Pancreas (tissue), 10 donors: ENCODE results near the gene TRAPPC6A. TPM values are rescaled to one million over a fixed set of nuclear protein-coding genes. Genes with fewer than 3 reads are reported as not detected.

Source experiments
- ATAC-seq, 4 donors: fragments of 200-7000 bp; cut with Tn5 transposase; one replicate each; pipeline versions ENCODE4 v1.8.0 to v1.9.1; 2020; ENCODE audit warnings: mild to moderate bottlenecking in 4 of 4, moderate library complexity in 4 of 4
- DNase-seq, 6 donors: peaks; one replicate each; pipeline ENCODE4 v3.0.0-alpha.2; 2020
- FAIRE-seq: peaks from 2 replicates; lab custom pipeline; 2012; peaks lifted over from hg19 to GRCh38; lab: Jason Lieb, UNC
- H3K27ac ChIP-seq, 4 donors: fragments of 200-600 bp; sonication (generic); 1 replicate in 3 of 4; 2 replicates in 1 of 4; pipeline versions ENCODE4 v1.5.0 to v1.8.0; 2020
- H3K27me3 ChIP-seq, 4 donors: fragments of 200-600 bp; one replicate each; pipeline ENCODE4 v1.8.0; 2021
- H3K36me3 ChIP-seq, 3 donors: fragments of 200-600 bp; sonication (generic) in 1 of 3; one replicate each; pipeline versions ENCODE4 v1.5.0 to v1.8.0; 2020 to 2021
- H3K4me1 ChIP-seq, 3 donors: fragments of 200-600 bp; one replicate each; pipeline ENCODE4 v1.8.0; 2021
- H3K4me3 ChIP-seq, 4 donors: fragments of 200-600 bp; sonication (generic) in 2 of 4; one replicate each; pipeline versions ENCODE4 v1.5.0 to v1.8.0; 2020 to 2021
- H3K9me3 ChIP-seq, 4 donors: fragments of 200-600 bp; one replicate each; pipeline ENCODE4 v1.8.0; 2021
- whole genome bisulfite sequencing, 2 donors: extraction: QIAGEN DNeasy Blood & Tissue Kit; methylation state at CpG; one replicate each; pipeline ENCODE4 v1.1.7; 2013; 5-methylcytosine and 5-hydroxymethylcytosine counted together
- intact Hi-C, 3 donors: fragments of 100-400 bp; cut with DNase I; formaldehyde crosslinking; loops; one replicate each; pipeline versions ENCODE4 v1.11.1 to v1.14.2; 2022
- polyA plus RNA-seq, 2 donors: library from polyadenylated mRNA; stranded (reverse); fragments of 200-250 nt; gene quantifications; one replicate each; pipeline ENCODE4 v1.2.3, GENCODE V29; 2013
- total RNA-seq, 6 donors: library from RNA; stranded (reverse); fragmentation: NEBNext Ultra II Directional in 4 of 6; extraction: Animal tissue kit (Norgen Biotek cat#: 25700) in 4 of 6; gene quantifications; one replicate each; pipeline versions ENCODE4 v1.2.1 to v1.2.4, GENCODE V29; 2021 to 2023
- TF ChIP-seq, protein P1 (sequence below), 4 donors: fragments of 200-600 bp; sonication (generic) in 3 of 4; IDR thresholded peaks; one replicate each; pipeline versions ENCODE4 v1.5.0 to v1.8.0; 2021; ENCODE audit warnings: antibody characterized with exemption in 4 of 4
- donor health status: healthy with polysubstance abuse.
- donor health status: DM: no; HTN: no; CAD: no; lungs with moderate emphysema.
- donor health status: DM: no; HTN: no; CAD: no.
- donor health status: control.
- donor health status: control.
- donor health status: Bipolar disorder and iron deficiency.
- donor health status: DM: yes; HTN: yes; CAD: no.
- donor health status: DM: no; HTN: no; CAD: no.
- donor health status: DM: no; HTN: no; CAD: no.
- donor health status: DM: yes; HTN: yes; CAD: no.

The TRAPPC6A gene
- total RNA-seq (10 to 100 TPM in 5 of 6 donors, 1 to 10 TPM in 1; 9.7 to 18.9 (median 12.8) TPM), polyA plus RNA-seq (10 to 100 TPM; 19.3 to 37.9 TPM)

GRCh38 chr19:45177817-45178261 lies at the start of gene TRAPPC6A:
TSS of gene TRAPPC6A (minus strand) at chr19:45178237. CDS start at chr19:45178218, 19 bp downstream.
- H3K4me3 ChIP-seq, result peak within 1 kb of the TSS; percentile 58 to 90 (median 68)
- DNase-seq (no peak), FAIRE-seq (no peak), ATAC-seq (peak; percentile 0 to 5 (median 2))
- H3K36me3 ChIP-seq, result no peaks in the 10 kb centered on the region
- peak within 1 kb of the TSS; percentile 75 to 88 (median 83) for H3K27ac ChIP-seq
- WGBS, 2 donors, result 1% methylated on average over 31 to 36 of the region's 36 CpGs
- H3K4me1 ChIP-seq, result peaks cover 5 to 16% (median 15%) of the 10 kb centered on the region in 3 donors
- TF ChIP-seq, protein P1, sequence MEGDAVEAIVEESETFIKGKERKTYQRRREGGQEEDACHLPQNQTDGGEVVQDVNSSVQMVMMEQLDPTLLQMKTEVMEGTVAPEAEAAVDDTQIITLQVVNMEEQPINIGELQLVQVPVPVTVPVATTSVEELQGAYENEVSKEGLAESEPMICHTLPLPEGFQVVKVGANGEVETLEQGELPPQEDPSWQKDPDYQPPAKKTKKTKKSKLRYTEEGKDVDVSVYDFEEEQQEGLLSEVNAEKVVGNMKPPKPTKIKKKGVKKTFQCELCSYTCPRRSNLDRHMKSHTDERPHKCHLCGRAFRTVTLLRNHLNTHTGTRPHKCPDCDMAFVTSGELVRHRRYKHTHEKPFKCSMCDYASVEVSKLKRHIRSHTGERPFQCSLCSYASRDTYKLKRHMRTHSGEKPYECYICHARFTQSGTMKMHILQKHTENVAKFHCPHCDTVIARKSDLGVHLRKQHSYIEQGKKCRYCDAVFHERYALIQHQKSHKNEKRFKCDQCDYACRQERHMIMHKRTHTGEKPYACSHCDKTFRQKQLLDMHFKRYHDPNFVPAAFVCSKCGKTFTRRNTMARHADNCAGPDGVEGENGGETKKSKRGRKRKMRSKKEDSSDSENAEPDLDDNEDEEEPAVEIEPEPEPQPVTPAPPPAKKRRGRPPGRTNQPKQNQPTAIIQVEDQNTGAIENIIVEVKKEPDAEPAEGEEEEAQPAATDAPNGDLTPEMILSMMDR (IDR thresholded peaks at IDR 0.05), result no peak
- no peaks in the 10 kb centered on the region for H3K27me3 ChIP-seq
- intact Hi-C loops, result no loop called here
- H3K9me3 ChIP-seq, result no peaks in the 10 kb centered on the region

DNA sequence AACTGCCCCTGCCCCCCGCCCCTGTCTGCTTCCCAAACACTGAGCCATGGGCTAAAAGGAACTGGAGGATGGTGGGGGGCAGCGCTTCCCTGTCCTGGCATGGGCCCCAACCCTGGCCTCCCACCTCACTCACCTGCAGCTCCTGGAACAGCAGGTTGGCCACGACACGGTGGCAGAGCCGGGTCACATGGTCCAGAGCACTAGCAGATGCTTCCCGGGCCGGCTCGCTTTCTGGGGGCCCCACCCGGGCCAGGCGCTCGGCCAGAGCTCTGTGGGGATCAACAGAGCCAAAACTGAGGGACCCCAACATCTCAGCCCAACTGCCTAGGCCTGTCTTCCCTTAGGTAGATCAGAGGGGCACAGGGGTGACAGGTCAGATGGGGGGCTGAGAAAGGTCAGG lies 46.6 kb upstream of the TRAPPC6A start:
- Histone ChIP-seq H3K4me3 (no peak overlapping the region), H3K27ac (no peak overlapping the region), H3K36me3 (no peaks in the 10 kb centered on the region), H3K27me3 (no peaks in the 10 kb centered on the region), H3K9me3 (no peaks in the 10 kb centered on the region), H3K4me1 (no peaks in the 10 kb centered on the region)
- WGBS, 2 donors, result 40 to 48% methylated on average over 10 to 11 of the region's 11 CpGs
- no peak for ATAC-seq
- intact Hi-C loops, result no loop called here
- TF ChIP-seq, protein P1 (IDR thresholded peaks at IDR 0.05), result no peak
- no peak for DNase-seq
- no peak for FAIRE-seq

DNA sequence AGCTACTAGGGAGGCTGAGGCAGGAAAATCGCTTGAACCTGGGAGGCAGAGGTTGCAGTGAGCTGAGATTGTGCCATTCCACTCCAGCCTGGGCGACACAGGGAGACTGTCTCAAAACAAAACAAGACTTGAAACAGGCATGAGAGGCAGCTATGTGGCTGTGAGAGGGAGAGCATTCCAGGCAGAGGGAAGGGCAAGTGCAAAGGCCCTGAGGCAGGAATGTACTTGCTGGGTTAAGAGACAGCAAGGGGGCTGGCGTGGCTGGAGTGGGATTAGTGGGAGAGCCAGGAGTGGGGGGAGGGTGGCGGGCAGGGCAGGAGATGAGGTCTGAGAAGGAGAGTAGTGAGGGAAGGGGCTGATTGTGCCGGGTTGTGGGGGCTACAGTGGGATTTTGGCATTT lies 45.8 kb upstream of the TRAPPC6A start:
- WGBS, 2 donors, result 86 to 92% methylated on average over 5 of the region's 5 CpGs
- intact Hi-C loops, result no loop called here
- ATAC-seq (no peak), FAIRE-seq (no peak), DNase-seq (no peak)
- Histone ChIP-seq H3K27ac (no peak overlapping the region), H3K4me1 (no peaks in the 10 kb centered on the region), H3K36me3 (no peaks in the 10 kb centered on the region), H3K27me3 (no peaks in the 10 kb centered on the region), H3K4me3 (no peak overlapping the region), H3K9me3 (no peaks in the 10 kb centered on the region)
- TF ChIP-seq, protein P1 (IDR thresholded peaks at IDR 0.05), result no peak

GRCh38 chr19:45222724-45223123 lies 44.7 kb upstream of the TRAPPC6A start:
- 71 to 77% methylated on average over 6 of the region's 6 CpGs for WGBS, 2 donors

More at GRCh38 chr19:45222724-45223123, 44.7 kb upstream of the TRAPPC6A start:
- TF ChIP-seq, protein P1 (IDR thresholded peaks at IDR 0.05), result no peak
- Histone ChIP-seq H3K4me3 (no peak overlapping the region), H3K27me3 (no peaks in the 10 kb centered on the region), H3K36me3 (no peaks in the 10 kb centered on the region), H3K4me1 (no peaks in the 10 kb centered on the region), H3K27ac (no peak overlapping the region), H3K9me3 (no peaks in the 10 kb centered on the region)
- intact Hi-C loops, result no loop called here
- ATAC-seq (no peak), DNase-seq (no peak), FAIRE-seq (no peak)
